ENCODE measurements around the gene ZC3H11A.
"Not testable (repeated sequence)": the region's sequence is repeated elsewhere in the genome, so short reads cannot be mapped to it uniquely, and the experiment has no call there.

The ZC3H11A gene

DNA sequence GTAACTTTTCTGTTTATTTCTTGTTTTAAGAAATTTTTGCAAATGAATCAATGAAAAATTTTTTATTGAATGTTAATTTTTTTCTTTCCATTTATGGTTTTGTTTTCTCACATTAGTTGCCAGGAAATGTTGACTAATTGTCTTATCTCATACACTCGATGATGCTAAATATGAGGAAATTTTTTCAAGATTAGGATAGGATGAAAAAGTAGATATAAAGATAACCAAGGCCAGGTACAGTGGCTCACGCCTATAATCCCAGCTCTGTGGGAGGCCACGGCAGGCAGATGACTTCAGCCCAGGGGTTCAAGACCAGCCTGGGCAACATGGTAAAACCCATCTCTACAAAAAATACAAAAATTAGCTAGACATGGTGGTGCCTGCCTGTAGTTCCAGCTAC, 17.8 kb upstream of the ZC3H11A start:
- no peak for DNase-seq
- in situ Hi-C loops (cut with MboI; ENCODE audit: low pct_unique_long_range_greater_than_20kb, low sequenced_read_pairs): no loop called here

DNA sequence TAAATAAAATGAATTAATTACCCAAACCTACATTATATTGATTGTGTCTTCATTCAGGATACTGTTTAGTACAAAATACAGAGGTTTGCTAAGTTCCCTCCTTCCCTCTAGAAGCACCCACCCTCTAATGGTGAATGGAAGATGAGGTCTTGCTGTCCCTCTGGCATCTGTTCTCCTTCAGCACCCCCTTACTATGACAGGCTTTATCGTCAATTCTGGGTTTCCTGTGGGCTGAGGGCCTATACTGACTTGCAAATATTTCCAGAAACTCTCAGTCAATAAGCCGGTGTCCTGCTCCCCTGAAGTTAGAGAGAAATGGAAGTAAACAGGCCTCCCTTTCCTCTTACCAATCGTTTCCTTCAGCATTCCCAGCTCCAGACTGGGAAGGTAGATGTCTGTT, 17.3 kb upstream of the ZC3H11A start:
- in situ Hi-C loops (cut with MboI; ENCODE audit: low pct_unique_long_range_greater_than_20kb, low sequenced_read_pairs): no loop called here
- DNase-seq: no peak

DNA sequence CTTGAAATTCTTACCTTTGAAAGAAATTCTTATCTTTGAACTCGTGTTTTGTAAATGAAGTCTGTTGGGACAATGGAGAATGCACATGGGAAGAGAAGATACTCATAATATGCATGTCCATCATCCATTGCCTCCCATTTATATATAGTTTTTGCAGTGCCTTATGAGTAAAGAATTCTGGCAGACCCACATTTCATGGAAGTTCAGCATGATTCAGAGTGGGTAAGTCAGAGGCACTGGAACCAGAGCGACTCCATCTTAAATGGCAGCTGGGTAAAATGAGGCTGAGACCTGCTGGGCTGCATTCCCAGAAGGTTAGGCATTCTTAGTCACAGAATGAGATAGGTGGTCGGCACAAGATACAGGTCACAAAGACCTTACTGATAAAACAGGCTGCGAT, 16.6 kb upstream of the ZC3H11A start:
- no peak for DNase-seq
- in situ Hi-C loops (cut with MboI; ENCODE audit: low pct_unique_long_range_greater_than_20kb, low sequenced_read_pairs): no loop called here

DNA sequence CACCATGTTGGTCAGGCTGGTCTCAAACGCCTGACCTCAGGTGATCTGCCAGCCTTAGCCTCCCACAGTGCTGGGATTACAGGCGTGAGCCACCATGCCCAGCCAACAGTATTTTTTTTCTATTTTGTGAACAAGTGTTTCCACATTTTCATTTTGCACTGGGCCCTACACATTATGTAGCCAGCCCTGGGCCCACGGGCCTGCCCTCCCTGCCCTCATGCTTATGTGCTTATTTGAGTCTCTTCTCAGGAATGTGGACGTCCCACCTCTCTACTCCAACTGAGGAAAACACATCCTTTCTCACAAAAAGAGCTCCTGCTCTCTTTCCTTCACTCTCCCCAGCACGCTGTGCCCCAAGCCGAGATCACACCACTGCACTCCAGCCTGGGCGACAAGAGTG, 13.5 kb upstream of the ZC3H11A start:
- in situ Hi-C loops (cut with MboI; ENCODE audit: low pct_unique_long_range_greater_than_20kb, low sequenced_read_pairs): no loop called here
- DNase-seq: no peak

DNA sequence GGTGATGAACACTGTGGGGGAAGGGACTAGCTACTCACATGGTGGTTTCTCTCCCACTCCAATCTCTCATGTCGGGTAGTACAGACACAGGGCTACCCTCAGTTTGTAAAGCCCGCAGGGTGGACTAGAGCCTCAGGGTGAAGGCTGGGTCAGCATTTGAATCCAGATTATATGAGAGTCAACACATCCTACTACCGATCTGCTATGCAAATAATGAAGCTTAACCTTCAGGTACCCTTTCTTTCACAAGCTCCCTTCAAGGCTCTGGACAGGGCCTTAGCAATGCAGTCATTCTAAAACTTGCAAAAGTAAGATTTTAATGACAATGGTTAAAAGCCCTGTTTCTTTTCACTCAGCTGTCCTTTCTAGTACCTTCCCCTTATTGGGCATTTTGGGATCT, 5.5 kb upstream of the ZC3H11A start:
- in situ Hi-C loops (cut with MboI; ENCODE audit: low pct_unique_long_range_greater_than_20kb, low sequenced_read_pairs): no loop called here

DNA sequence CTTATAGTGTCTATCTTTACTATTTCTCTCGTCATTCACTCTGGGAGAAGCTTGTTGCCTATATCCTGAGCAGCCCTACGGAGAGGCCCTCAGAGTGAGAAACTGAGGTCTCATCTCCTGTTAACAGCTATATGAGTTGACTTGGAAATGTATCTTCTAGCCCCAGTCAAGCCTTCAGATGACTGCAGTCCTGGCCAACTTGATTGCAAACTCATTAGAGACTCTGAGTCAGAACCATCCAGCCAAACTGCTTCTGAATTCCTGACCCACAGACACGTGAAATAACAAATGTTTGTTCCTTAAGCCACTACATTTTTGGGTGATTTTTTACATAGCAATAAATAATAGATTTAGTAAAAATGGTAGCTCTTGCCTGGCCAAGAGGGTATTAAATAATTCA, 3.9 kb upstream of the ZC3H11A start:
- no peak for DNase-seq
- in situ Hi-C loops (cut with MboI; ENCODE audit: low pct_unique_long_range_greater_than_20kb, low sequenced_read_pairs): no loop called here

More for the DNA sequence above, 5.5 kb upstream of the ZC3H11A start:
- DNase-seq: no peak

DNA sequence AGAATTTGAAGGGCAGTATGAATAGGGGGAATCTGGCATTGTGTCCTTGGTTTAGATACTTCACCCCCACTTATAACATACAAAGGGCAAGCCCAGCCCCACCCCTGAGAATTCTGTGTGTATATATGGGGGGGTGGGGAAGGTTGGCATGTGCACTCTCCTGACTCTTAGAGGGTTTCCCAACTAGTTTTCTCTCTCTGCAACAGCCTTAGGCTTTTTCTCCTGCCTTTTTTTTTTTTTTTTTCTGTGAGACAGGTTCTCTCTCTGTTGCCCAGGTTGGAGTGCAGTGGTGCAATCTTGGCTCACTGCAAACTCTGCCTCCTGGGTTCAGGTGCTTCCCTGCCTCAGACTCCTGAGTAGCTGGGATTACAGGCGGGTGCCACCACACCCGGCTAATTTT, 2.9 kb upstream of the ZC3H11A start:
- in situ Hi-C loops (cut with MboI; ENCODE audit: low pct_unique_long_range_greater_than_20kb, low sequenced_read_pairs): no loop called here
- DNase-seq: no peak

DNA sequence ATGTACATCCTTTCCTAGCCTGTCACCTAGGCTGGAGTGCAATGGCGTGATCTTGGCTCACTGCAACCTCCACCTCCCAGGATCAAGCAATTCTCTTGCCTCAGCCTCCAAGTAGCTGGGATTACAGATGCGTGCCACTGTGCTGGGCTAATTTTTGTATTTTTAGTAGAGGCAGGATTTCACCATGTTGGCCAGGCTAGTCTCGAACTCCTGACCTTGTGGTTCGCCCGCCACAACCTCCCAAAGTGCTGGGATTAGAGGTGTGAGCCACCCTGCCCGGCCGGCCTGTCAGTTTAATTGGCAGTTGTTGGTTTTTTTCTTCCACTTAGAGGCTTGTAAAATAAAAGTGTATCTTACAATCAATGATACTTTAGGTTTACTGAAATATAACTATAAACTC, 1.9 kb upstream of the ZC3H11A start:
- in situ Hi-C loops (cut with MboI; ENCODE audit: low pct_unique_long_range_greater_than_20kb, low sequenced_read_pairs); DNase-seq: not testable (repeated sequence)

DNA sequence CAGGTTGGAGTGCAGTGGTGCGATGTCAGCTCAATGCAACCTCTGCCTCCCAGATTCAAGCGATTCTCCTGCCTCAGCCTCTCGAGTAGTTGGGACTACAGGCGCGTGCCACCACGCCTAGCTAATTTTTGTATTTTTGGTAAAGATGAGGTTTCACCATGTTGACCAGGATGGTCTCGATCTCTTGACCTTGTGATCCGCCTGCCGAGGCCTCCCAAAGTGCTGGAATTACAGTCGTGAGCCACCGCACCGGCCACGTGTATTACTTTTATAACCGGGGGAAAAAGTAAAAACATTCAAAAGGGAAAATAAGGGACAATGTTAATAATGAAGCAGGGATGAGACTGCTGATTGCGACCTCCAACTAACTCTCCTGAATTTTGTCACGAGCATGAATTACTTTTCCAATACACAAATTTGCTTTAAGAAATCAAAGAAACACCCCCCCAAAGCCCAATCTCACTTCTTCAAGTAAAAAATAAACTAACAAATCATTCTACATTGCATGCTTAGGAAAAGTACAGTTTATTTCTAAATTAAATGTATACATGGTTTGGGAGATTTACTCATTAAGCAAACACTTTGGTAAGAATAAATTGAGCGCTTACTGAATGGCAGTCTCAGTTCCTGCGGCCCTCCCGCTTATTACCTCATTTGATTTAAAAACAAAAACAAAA, 521 bp upstream of the ZC3H11A start:
- no peak for DNase-seq
- in situ Hi-C loops (cut with MboI; ENCODE audit: low pct_unique_long_range_greater_than_20kb, low sequenced_read_pairs): no loop called here

DNA sequence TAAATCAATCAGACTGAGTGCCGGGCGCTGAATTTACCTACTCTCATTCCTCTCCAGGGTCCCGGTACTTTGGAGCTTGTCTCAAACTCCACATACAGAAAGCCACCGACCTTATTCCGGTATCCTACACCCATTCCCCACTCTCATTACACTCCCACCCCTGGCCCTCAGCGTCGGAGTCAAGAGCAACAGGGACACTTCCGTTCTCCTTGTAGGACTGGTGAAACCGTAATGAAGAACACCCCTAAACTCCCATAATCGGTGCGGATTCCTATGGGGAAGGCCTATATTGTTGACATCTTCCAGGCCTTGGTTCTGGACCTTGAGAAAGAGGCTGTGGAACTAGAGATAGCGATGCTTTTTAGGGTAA, 798 bp downstream of the ZC3H11A start:
- peak; percentile 63 for DNase-seq
- in situ Hi-C loops (cut with MboI; ENCODE audit: low pct_unique_long_range_greater_than_20kb, low sequenced_read_pairs): no loop called here

DNA sequence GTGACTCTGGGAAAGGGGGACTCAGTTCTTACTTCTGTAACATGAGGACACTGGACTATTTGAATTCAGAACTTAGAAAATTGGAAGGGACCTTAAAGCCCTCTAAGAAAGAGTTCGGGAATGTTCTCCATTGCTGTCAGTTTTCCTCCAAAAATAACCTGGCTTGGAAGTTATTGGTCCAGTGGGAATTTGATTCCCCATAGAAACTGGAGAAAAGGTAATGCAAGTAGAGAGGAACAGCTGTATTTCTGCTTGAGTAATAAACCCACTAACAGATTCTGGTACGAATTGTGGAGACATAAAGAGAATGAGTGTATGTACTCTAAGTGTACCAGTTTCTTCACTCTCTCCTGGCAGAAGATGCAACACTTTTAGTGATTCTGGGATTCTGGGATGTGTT, 1.8 kb downstream of the ZC3H11A start:
- in situ Hi-C loops (cut with MboI; ENCODE audit: low pct_unique_long_range_greater_than_20kb, low sequenced_read_pairs): no loop called here

DNA sequence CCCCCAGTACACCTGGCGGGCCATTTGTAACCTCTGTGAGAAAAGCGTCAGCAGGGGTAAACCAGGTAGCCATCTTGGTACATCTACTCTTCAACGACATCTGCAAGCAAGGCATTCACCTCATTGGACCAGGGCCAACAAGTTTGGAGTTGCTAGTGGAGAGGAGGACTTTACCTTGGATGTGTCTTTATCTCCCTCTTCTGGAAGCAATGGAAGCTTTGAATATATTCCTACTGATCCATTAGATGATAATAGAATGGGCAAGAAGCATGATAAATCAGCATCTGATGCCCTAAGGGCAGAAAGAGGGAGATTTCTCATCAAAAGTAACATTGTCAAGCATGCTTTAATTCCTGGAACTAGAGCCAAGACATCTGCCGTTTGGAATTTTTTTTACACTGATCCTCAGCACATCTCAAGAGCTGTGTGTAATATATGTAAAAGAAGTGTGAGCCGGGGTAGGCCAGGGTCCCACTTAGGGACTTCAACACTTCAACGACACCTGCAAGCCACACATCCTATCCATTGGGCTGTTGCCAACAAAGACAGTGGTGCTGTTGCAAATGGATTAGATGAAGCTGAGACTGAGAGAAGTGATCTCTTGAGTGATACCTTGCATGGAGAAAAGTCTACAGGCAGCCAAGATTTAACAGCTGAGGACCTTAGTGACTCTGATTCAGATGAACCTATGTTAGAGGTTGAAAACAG, 2.7 kb downstream of the ZC3H11A start:
- in situ Hi-C loops (cut with MboI; ENCODE audit: low pct_unique_long_range_greater_than_20kb, low sequenced_read_pairs): no loop called here
- no peak for DNase-seq

More for the DNA sequence above, 1.8 kb downstream of the ZC3H11A start:
- no peak for DNase-seq

DNA sequence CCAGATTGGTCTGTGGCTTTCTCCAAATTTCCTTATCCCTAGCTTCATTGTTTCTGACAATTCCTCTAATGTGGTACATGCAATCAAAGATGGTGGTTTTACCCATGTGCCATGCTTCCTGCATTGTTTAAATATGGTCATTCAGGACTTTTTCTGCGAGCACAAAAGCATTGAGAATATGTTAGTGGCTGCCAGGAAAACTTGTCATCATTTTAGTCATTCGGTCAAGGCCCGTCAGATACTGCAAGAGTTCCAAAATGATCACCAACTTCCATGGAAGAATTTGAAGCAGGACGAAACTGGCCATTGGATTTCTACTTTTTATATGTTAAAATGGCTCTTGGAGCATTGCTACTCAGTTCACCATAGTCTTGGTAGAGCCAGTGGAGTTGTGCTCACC, 3.7 kb downstream of the ZC3H11A start:
- in situ Hi-C loops (cut with MboI; ENCODE audit: low pct_unique_long_range_greater_than_20kb, low sequenced_read_pairs): no loop called here
- DNase-seq: no peak

DNA sequence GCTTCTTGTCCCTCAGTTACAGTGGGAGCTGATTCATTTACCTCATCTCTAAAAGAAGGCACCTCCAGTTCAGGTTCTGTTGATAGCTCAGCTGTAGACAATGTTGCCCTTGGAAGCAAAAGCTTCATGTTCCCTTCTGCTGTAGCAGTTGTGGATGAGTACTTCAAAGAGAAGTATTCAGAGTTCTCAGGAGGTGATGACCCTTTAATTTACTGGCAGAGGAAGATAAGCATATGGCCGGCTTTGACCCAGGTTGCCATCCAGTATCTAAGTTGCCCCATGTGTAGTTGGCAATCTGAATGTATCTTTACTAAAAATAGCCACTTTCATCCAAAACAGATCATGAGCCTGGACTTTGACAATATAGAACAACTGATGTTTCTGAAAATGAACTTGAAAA, 4.5 kb downstream of the ZC3H11A start:
- no peak for DNase-seq
- in situ Hi-C loops (cut with MboI; ENCODE audit: low pct_unique_long_range_greater_than_20kb, low sequenced_read_pairs): no loop called here

DNA sequence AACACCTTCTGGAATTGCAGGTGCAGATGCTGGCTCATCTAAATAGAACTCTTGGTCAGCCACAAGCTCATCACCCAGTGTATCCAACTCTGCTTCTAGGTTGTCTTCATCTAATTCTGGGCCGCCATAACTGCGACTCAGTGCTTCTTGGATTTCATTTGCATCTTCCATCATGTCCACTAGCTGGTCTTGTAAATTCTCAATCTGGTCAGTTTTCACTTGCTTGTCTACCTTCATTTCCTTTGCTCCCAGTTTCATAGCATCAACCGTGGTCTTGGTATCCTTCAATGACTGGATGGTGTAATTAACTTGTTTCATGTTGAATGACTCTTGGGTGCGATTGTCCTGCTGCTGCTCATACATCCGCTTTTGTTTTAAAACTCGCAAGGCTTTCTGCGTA, 10.3 kb downstream of the ZC3H11A start:
- no peak for DNase-seq
- in situ Hi-C loops (cut with MboI; ENCODE audit: low pct_unique_long_range_greater_than_20kb, low sequenced_read_pairs): no loop called here

DNA sequence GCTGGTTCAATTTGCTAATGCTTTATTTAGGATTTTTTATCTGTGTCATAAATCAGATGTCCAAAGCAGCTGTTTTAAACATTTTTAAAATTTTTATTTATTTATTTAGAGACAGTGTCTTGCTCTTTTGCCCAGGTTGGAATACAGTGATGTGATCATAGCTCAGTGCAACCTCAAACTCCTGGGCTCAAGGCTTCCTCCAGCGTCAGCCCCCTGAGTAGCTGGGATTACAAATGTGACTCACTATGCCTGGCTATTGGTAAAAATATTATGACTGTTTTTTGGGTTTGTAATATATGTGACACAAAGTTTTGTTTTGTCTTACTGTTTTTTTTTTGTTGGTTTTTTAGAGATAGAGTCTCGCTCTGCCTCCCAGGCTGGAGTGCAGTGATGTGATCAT, 11.8 kb downstream of the ZC3H11A start:
- DNase-seq: no peak
- in situ Hi-C loops (cut with MboI; ENCODE audit: low pct_unique_long_range_greater_than_20kb, low sequenced_read_pairs): no loop called here

DNA sequence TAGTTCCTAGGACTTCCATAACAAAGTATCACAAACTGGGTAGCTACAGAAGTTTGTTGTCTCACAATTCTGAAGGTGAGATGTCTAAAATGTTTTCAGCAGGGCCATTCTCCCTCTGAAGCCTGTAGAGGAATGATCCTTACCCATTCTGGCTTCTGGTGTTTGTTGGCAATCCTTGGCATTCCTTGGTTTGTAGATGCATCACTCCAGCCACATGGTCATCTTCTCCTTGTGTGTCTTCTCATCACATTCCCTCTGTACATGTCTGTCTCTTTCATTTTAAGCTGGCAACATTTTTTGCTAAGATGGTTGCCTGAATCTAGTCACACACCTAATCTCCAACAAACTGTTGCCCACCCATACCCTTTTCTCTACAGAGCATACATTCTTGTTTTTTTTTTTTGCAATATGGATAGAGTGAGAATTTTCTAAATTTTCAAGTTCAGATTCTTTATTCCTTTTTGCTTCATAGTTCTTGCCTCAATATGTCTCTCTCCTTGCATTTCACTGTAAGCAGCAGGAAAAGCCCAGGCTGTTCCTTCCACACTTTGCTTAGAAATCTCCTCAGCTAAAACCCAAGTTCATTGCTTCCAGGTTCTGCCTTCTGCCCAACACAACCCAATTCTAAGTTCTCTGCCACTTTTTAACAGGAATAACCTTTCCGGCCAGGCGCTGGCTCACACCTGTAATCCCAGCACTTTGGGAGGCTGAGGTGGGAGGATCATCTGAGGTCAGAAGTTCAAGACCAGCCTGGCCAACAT, 18.3 kb downstream of the ZC3H11A start:
- in situ Hi-C loops (cut with MboI; ENCODE audit: low pct_unique_long_range_greater_than_20kb, low sequenced_read_pairs): no loop called here
- DNase-seq: no peak

DNA sequence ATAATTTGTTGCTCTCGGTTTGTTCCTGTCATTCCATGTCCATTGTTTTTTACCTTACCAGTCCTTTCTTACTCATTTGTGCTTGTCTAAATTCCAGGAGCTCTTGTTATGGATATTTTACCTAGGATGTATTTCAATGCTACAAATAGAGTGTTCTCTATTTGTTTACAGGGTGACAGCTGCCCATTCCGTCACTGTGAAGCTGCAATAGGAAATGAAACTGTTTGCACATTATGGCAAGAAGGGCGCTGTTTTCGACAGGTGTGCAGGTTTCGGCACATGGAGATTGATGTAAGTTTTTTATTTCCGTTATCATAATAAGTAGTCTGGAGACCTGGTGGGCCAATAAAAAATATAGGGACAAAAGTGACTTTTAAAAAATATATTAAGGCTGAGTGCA, 23.0 kb downstream of the ZC3H11A start:
- in situ Hi-C loops (cut with MboI; ENCODE audit: low pct_unique_long_range_greater_than_20kb, low sequenced_read_pairs): no loop called here
- DNase-seq: no peak

DNA sequence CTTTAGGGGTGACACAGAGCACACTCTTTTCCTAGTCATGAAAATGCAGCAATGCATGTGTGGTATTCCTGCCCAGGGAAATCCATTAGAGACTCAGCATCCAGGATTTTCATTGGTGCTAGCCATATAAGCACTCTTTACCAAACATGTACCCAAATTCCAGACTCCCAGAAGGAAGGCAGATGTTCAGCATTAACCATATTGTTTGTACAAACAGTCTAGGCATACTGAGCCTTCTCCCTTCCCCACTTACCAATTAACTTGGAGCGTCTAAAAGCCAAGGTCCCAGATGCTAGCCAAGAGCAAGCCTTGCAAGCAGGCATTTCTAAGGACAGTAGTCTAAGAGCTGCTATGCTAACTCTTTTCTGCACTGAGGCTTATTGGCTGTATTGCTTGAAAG, 27.9 kb downstream of the ZC3H11A start:
- DNase-seq: no peak
- in situ Hi-C loops (cut with MboI; ENCODE audit: low pct_unique_long_range_greater_than_20kb, low sequenced_read_pairs): no loop called here

DNA sequence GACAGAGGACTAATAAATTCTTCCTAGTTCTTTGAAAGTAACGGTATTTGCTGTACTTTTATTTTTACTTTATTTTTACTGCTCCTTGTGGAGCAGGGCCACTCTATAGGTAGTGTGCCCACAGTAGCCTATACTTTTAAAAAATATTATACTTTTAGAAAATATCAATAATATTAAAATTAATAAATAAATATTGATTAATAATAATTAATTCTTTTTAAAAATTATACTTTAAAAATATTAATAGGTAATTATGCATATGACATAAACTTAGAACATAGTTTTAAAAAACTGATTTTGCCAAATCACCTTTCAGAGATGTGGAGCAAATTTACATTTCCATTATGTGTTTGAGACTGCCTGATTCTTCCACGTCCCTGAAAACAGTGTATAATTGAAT, 30.8 kb downstream of the ZC3H11A start:
- DNase-seq: no peak
- in situ Hi-C loops (cut with MboI; ENCODE audit: low pct_unique_long_range_greater_than_20kb, low sequenced_read_pairs): no loop called here
